Measurements from ENCODE around the gene TIAL1.

GRCh38 chr10:119542988-119543813 is 53.6 kb downstream of the TIAL1 start:
- TF ChIP-seq CTCF (conservative IDR thresholded peaks at IDR 0.05) (peak; percentile 86), ZFX (IDR thresholded peaks at IDR 0.05) (peak; percentile 92)

All from C4-2B (cell line).